Duodenal mucosa (tissue), 2 donors: ENCODE measurements around the gene MGAT4B.
A peak's percentile ranks its signal among the peaks of the same experiment; 100 is the strongest.
"Not testable (repeated sequence)": the region's sequence is repeated elsewhere in the genome, so short reads cannot be mapped to it uniquely, and the experiment has no call there.

Experiments used
- H3K27ac ChIP-seq: one replicate; pipeline ENCODE4 v1.7.0; 2013; ENCODE audit warnings: low read depth, low read length
- H3K27me3 ChIP-seq, 2 donors: one replicate each; pipeline ENCODE4 v1.7.0; 2013; ENCODE audit warnings: low read length in 2 of 2, control low read depth in 1 of 2; ENCODE audit not compliant: insufficient read depth in 2 of 2, control insufficient read depth in 1 of 2
- H3K36me3 ChIP-seq, 2 donors: one replicate each; pipeline ENCODE4 v1.7.0; 2013; ENCODE audit warnings: low read length in 2 of 2, control low read depth in 1 of 2; ENCODE audit not compliant: insufficient read depth in 2 of 2, control insufficient read depth in 1 of 2
- H3K4me1 ChIP-seq, 2 donors: one replicate each; pipeline ENCODE4 v1.7.0; 2013; ENCODE audit warnings: low read length in 2 of 2, control low read depth in 1 of 2; ENCODE audit not compliant: insufficient read depth in 2 of 2, control insufficient read depth in 1 of 2
- H3K4me3 ChIP-seq, 2 donors: one replicate each; pipeline ENCODE4 v1.7.0; 2013; ENCODE audit warnings: low read length in 2 of 2, low read depth in 1 of 2
- H3K9ac ChIP-seq, 2 donors: one replicate each; pipeline ENCODE4 v1.7.0; 2013; ENCODE audit warnings: low read length in 2 of 2, low read depth in 1 of 2
- H3K9me3 ChIP-seq, 2 donors: one replicate each; pipeline ENCODE4 v1.7.0; 2013; ENCODE audit warnings: low read length in 2 of 2, control low read depth in 1 of 2; ENCODE audit not compliant: control insufficient read depth in 1 of 2

MGAT4B gene

DNA sequence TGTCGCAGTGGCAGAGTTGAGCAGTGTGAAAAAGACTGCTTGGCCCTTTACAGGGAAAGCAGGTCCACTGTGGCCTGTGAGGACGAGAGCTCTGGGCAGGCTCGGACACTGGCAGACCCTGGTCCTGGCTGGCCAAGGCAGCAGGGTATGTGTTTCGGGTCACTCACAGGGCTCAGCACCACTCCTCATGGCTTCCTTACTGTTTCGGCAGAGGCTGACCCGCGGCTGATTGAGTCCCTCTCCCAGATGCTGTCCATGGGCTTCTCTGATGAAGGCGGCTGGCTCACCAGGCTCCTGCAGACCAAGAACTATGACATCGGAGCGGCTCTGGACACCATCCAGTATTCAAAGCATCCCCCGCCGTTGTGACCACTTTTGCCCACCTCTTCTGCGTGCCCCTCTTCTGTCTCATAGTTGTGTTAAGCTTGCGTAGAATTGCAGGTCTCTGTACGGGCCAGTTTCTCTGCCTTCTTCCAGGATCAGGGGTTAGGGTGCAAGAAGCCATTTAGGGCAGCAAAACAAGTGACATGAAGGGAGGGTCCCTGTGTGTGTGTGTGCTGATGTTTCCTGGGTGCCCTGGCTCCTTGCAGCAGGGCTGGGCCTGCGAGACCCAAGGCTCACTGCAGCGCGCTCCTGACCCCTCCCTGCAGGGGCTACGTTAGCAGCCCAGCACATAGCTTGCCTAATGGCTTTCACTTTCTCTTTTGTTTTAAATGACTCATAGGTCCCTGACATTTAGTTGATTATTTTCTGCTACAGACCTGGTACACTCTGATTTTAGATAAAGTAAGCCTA lies 29.8 kb upstream of the MGAT4B start:
- no peaks in the 10 kb centered on the region for H3K27me3 ChIP-seq
- H3K36me3 ChIP-seq: peaks cover 48 to 75% of the 10 kb centered on the region in 2 donors
- no peaks in the 10 kb centered on the region for H3K9me3 ChIP-seq
- H3K9ac ChIP-seq: peak overlapping the region in 1 of 2 donors; percentile 18
- peak overlapping the region; percentile 54 for H3K27ac ChIP-seq
- H3K4me3 ChIP-seq: no peak overlapping the region
- H3K4me1 ChIP-seq: peaks cover 15 to 16% of the 10 kb centered on the region in 2 donors

DNA sequence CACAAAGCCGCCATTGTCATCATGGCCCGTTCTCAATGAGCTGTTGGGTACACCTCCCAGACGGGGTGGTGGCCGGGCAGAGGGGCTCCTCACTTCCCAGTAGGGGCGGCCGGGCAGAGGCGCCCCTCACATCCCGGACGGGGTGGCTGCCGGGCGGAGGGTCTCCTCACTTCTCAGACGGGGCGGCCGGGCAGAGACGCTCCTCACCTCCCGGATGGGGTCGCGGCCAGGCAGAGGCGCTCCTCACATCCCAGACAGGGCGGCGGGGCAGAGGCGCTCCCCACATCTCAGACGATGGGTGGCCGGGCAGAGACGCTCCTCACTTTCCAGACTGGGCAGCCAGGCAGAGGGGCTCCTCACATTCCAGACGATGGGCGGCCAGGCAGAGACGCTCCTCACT lies 28.2 kb upstream of the MGAT4B start:
- H3K36me3 ChIP-seq: peaks cover 56 to 77% of the 10 kb centered on the region in 2 donors
- H3K9me3 ChIP-seq, H3K4me3 ChIP-seq, H3K27ac ChIP-seq, H3K27me3 ChIP-seq, H3K9ac ChIP-seq: not testable (repeated sequence)
- H3K4me1 ChIP-seq: peaks cover 15 to 16% of the 10 kb centered on the region in 2 donors

- no peaks in the 10 kb centered on the region for H3K27me3 ChIP-seq
- peaks cover 63 to 80% of the 10 kb centered on the region in 2 donors for H3K36me3 ChIP-seq
- peaks cover 15 to 16% of the 10 kb centered on the region in 2 donors for H3K4me1 ChIP-seq
- H3K4me3 ChIP-seq: no peak overlapping the region
- H3K9me3 ChIP-seq: no peaks in the 10 kb centered on the region
- H3K27ac ChIP-seq: no peak overlapping the region
- H3K9ac ChIP-seq: no peak overlapping the region
Observed at GRCh38 chr5:179834120-179834519, 27.5 kb upstream of the MGAT4B start.

DNA sequence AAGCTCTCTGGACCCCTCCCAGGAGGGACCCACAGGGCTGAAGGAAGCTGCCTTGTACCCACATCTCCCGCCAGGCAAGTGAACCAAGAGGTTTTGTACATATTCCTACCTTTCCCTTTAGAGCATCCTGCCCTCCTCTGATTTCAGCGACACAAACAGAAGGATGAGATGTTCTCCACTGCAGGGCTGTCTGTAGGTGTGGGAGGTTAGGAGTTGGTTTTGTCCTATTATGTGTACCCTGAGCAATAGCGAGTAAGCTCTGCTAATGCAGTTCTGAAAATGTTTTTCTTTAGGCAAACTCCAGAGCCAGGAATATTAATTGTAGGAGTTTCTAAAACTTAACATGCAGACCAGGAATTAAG lies 27.0 kb upstream of the MGAT4B start:
- H3K9ac ChIP-seq: no peak overlapping the region
- no peaks in the 10 kb centered on the region for H3K27me3 ChIP-seq
- peaks cover 15 to 16% of the 10 kb centered on the region in 2 donors for H3K4me1 ChIP-seq
- H3K36me3 ChIP-seq: peaks cover 68 to 83% of the 10 kb centered on the region in 2 donors
- no peaks in the 10 kb centered on the region for H3K9me3 ChIP-seq
- no peak overlapping the region for H3K4me3 ChIP-seq
- no peak overlapping the region for H3K27ac ChIP-seq

DNA sequence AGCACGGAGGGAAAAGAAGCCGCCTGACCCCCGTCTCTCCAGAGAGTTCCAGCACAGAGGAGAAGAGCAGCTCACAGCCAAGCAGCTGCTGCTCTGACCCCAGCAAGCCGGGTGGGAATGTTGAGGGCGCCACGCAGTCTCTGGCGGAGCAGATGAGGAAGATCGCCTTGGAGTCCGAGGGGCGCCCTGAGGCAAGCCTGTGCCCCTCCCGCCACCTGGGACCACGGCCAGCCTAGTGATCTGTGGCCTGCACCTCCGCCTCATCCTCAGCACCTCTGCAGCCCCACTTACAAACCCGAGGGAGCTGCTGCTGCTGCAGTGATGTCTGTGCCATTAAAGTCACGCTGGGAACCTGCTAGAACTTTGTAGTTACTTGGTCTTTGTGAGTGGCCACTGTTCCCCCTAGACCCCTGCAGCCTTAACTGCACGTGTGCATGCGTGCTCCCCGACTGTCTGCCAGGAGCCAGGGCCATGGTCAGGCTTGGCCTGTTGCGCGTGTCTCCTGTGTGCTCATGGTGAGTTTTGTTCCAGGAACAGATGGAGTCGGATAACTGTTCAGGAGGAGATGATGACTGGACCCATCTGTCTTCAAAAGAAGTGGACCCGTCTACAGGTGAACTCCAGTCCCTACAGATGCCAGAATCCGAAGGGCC lies 26.5 kb upstream of the MGAT4B start:
- Histone ChIP-seq H3K9ac (no peak overlapping the region), H3K27me3 (no peaks in the 10 kb centered on the region), H3K27ac (no peak overlapping the region), H3K36me3 (peaks cover 68 to 82% of the 10 kb centered on the region in 2 donors), H3K4me1 (peaks cover 15 to 16% of the 10 kb centered on the region in 2 donors), H3K4me3 (no peak overlapping the region), H3K9me3 (no peaks in the 10 kb centered on the region)

DNA sequence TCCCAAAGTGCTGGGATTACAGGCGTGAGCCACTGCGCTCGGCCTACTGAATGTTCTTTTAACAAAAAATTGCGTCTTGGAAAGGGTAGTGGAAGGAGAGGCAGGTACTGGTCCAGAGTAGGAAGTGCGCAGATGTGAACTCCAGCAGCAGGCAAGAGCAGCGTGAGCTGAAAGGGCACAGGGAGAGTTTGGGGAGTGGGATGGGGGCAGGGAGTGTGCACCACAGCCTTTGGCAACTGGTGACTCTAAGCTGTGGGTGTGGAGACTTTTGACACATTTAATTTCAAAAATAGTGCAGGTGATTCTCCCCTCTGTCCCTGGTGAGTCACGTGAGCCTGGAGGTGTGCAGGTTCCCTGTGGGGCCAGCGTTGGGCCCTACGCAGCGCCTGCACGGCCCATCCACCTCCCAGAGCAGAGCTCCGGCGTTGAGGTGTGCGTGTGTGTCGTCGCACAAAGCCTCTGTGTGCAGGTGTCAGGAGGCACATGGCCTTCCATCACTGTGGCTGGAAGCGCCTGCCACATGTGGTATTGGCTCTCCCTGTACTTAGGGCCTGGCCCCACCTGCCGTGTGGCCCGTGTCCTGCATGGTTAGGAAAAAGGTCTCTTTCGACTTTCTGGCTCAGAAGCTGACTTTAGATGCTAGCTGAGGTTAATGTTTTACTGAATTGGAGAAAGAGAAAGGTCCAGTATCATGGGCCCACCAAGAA lies 25.5 kb upstream of the MGAT4B start:
- H3K9me3 ChIP-seq: no peaks in the 10 kb centered on the region
- no peaks in the 10 kb centered on the region for H3K27me3 ChIP-seq
- peaks cover 58 to 81% of the 10 kb centered on the region in 2 donors for H3K36me3 ChIP-seq
- peaks cover 20% of the 10 kb centered on the region in 2 donors for H3K4me1 ChIP-seq
- no peak overlapping the region for H3K9ac ChIP-seq
- no peak overlapping the region for H3K4me3 ChIP-seq
- no peak overlapping the region for H3K27ac ChIP-seq

DNA sequence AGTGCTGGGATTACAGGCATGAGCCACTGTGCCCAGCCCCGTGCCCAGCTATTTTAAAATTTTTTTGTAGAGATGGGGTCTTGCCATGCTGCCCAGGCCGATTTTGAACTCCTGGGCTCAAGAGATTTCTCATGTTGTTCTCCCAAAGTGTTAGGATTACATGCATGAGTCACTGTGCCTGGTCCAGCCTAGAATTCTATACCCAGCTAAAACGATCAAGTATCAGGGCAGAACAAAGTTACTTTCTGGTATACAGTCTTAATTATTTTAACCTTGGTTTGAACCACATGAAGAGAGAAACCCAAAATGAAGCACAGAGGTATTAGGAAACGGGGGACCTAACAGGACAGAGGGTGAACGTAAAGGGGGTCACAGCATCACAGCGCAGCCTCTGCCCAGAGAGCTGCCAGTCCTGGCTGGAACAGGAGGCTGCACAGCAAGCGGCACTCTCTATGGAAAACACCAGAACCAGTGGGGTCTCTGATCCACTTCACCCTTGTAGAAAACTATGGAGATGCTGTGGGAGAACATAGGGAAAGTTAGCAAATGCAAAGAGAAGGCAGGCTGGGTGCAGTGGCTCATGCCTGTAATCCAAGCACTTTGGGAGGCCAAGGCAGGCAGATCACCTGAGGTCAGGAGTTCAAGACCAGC lies 24.3 kb upstream of the MGAT4B start:
- H3K27ac ChIP-seq: no peak overlapping the region

GRCh38 chr5:179829732-179830435 lies 23.2 kb upstream of the MGAT4B start:
- Histone ChIP-seq H3K4me1 (peaks cover 25 to 30% of the 10 kb centered on the region in 2 donors), H3K27ac (no peak overlapping the region), H3K9ac (no peak overlapping the region), H3K27me3 (no peaks in the 10 kb centered on the region), H3K9me3 (no peaks in the 10 kb centered on the region), H3K36me3 (peaks cover 62 to 89% of the 10 kb centered on the region in 2 donors), H3K4me3 (no peak overlapping the region)

More for the DNA sequence above, 24.3 kb upstream of the MGAT4B start:
- no peak overlapping the region for H3K4me3 ChIP-seq
- H3K36me3 ChIP-seq: peaks cover 53 to 80% of the 10 kb centered on the region in 2 donors
- no peaks in the 10 kb centered on the region for H3K9me3 ChIP-seq
- H3K9ac ChIP-seq: no peak overlapping the region
- H3K4me1 ChIP-seq: peaks cover 16 to 19% of the 10 kb centered on the region in 2 donors
- H3K27me3 ChIP-seq: no peaks in the 10 kb centered on the region

- Histone ChIP-seq H3K36me3 (peaks cover 69 to 96% of the 10 kb centered on the region in 2 donors), H3K9ac (no peak overlapping the region), H3K4me3 (no peak overlapping the region), H3K27ac (no peak overlapping the region), H3K27me3 (no peaks in the 10 kb centered on the region), H3K4me1 (peaks cover 34 to 40% of the 10 kb centered on the region in 2 donors), H3K9me3 (no peaks in the 10 kb centered on the region)
Observed at GRCh38 chr5:179828756-179829421, 22.2 kb upstream of the MGAT4B start.
